NCI-H2196 (cell line): Measurements from ENCODE around the gene CDH4.
"Not testable (repeated sequence)": the region's sequence is repeated elsewhere in the genome, so short reads cannot be mapped to it uniquely, and the experiment has no call there.

Experiments used
- DNase-seq: peaks from one replicate; lab custom pipeline; 2025; ENCODE audit not compliant: unreplicated experiment; lab: John Stamatoyannopoulos, UW

Gene CDH4

GRCh38 chr20:61411743-61412142 lies 159.7 kb downstream of the CDH4 start:
- no peak for DNase-seq

- DNase-seq: no peak
Observed at GRCh38 chr20:61413752-61414151, 161.7 kb downstream of the CDH4 start.

DNA sequence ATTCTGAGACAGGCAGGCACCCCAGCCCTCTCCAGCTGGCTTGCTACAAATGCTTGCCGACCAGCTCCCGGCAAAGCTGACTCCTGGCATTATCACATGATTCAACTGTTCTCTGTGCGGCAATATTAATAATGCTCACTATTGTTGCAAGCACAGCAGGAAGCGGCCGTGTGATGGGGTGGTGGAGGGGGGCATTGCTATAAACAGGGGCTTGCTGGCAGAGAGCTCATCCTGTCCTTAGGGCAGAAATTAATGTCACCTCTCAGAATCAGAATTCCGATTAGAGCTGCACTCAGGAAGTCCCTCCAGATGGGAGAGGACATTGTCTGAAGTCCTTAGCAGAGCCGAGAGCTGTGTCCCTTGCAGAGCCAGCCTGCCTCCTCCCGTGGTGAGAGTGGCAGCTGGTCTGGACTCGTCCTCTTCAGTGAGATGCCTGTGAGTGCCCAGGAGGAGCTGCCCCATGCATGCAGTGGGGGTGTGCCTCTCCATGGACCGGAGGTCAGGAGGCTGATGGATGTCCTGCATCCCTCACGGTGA lies 162.5 kb downstream of the CDH4 start:
- no peak for DNase-seq

DNA sequence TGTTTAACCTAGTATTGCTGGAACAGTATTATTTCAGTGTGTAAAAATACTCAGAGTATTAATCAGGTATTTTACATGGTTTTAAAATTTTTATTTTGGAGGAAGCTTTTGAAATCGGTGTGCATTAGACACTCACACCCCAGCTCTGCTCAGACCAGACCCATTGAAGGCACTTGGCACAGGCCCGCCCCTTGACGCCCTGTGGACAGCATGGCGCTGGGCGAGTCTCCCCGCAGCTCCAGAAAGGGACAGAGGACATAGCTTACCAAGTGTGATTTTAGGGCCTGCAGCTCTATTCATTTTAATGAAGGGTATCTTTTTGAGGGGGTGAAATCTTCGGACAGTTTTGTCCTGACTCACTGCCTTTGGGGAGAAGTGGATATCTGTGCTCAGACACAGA lies 164.5 kb downstream of the CDH4 start:
- no peak for DNase-seq

GRCh38 chr20:61417221-61417941 lies 165.3 kb downstream of the CDH4 start:
- no peak for DNase-seq

GRCh38 chr20:61419010-61419409 lies 166.9 kb downstream of the CDH4 start:
- DNase-seq: no peak

GRCh38 chr20:61419501-61419900 lies 167.4 kb downstream of the CDH4 start:
- no peak for DNase-seq

GRCh38 chr20:61420056-61420455 lies 168.0 kb downstream of the CDH4 start:
- DNase-seq: no peak

- DNase-seq: no peak
Observed at GRCh38 chr20:61420781-61421180, 168.7 kb downstream of the CDH4 start.

DNA sequence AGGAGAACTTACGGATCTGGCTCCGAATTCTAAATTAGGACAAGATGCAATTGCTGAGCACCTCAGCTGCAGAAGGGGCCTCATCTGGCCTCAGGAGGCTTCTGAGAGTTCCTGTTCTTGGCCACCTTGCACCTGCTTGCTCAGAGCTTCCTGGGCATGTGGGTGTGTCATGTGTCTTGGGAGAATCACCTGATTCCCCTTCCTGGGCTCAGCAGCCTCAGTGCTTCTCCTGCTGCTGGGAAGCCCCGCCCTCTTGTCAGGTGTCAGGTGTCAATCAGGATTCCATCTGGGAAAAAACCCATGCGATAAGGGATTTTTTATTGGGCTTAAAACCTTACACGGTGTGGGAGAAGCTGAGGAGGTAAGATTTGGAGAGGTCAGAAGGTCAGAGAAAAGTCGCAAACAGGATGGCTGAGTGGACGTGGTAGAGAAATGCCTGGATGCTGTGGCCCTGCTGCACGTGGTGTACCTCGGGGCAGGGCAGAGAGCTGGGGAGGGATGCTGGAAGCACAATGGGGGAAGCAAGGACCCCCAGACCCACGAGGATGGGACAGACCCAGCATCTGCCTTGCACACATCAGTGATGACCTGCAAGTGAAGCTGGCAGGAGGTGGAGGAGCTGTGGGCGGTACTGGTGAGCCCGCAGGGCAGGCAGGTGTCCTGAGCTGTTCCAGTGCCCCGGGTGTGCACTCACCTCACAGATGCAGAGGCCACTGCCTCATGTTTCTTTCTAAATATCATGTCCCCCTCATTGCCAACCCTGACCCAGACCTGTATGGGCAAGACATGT lies 170.8 kb downstream of the CDH4 start:
- DNase-seq: no peak

- DNase-seq: no peak
Observed at GRCh38 chr20:61424011-61424627, 172.1 kb downstream of the CDH4 start.

DNA sequence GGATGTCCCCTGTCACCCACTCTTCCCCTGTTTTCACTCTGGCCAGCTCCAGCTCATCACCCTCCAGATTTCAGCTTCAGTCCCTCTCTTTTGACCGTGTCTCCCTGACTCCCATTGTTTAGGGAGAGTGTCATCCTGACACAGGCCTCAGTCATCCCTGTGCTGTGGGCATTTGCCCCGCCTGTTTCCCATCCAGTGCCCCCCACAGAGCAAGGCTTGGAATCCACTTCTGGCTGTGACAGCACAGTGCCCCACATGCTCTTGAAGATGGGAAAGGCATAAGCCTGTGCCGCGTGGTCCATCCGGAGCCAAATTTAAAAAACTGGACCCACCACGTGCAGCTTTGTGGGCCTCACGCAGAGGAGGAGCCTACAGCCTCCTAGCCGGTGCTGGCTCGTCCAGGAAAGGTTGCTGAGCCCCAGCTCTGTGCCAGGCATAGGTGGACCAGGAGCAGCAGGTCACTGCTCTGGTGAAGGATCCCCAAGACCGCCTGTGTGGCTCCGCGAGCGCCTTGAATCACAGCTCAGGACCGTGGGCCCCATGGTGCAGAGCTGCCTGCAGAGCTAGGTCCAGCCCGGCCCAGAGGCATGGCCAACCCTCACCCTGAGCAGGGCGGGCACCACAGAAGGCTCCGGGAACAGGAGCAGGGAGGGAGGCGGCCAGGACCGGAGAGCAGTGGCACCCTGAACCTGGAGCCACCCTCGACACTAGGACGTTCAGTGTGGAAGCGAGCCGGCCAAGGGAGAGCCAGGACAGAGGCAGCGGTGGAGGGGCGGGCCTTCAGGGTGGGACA lies 172.8 kb downstream of the CDH4 start:
- DNase-seq: no peak

- DNase-seq: not testable (repeated sequence)
Observed at GRCh38 chr20:61425541-61425991, 173.5 kb downstream of the CDH4 start.

DNA sequence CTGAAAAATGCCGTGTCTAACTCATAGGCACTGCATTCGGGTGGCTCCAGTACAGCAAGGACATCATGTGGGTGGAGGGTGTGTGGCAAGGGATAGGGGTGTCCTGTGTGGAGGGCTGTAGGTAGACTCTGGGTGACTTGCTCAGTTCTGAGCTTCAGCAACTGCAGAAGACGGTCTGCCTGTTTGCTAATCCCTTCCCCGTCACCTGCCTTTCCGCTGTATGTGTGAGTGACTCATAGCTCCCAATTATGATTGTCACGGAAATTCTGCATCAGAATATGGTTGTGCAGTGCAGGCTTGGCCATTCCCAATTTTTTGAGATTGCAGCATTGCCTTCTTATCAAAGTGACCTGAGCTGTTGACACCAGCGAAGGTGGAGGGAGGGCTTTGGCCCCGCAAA lies 174.3 kb downstream of the CDH4 start:
- DNase-seq: no peak

DNA sequence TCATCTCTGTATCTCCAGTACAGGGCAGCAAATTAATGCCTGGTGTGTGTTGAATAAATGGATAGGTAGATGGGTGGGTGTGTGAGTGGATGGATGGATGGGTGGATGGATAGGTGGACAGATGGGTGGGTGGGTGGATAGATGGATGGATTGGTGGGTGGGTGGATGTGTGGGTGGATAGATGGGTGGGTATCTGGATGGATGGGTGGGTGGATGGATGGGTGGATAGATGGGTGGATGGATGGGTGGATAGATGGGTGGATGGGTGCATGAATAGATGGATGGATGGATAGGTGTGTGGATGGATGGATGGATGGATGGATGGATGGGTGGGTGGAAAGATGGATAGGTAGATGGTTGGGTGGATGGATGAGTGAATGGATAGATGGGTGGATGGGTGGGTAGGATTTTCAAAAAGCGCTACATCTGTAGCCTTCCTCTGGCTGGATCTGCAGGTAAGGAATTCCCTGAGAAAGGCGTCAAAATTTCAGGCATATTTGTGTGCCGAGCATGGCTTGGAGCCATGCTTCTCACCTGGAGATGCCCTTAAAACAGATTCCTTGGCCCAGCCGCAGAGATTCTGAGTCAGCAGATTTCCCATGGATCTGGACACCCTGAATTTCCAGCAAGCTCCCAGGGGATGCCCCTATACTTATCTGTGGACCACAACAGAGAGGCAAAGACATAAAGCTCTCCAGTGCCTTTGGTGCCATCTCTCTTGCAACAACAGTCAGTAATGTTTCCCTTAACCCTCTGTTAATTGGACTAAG lies 177.6 kb downstream of the CDH4 start:
- DNase-seq: no peak

DNA sequence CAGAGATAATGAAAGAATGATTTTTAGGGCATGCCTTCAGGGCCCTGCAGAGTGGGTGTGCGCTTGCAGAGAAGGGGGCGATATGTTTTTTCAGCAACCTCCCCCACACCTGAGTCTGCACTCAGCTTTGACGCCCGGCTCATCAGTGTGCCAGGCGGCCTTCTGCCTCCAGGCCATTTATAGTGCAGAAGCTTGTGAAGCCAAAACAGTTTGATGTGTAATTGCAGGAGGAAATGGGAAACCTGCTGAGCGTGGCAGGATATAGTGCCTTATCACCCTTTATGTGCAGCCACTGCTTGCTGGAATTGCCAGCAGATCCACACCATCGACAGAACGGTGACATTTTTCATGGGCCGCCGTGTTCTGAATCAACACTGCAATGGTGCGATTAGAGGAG lies 178.2 kb downstream of the CDH4 start:
- no peak for DNase-seq

DNA sequence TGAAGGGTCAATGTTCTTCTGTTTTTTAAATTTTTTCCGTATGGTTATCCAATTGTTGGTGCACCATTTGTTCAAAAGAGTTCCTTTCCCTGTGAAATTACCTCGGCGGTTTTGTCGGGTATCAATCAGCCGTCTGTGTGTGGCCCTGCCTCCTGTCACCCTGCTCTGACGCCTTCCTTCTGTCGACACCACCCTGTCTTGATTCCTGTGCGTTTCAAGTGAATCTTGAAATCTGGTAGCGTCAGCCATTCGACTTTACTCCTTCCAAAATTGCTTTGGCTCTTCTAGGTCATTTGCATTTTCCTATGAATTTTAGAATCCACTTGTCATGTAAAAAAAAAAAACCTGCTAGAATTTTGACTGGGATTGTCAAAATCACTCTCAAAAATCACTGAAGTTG lies 181.1 kb downstream of the CDH4 start:
- DNase-seq: no peak

GRCh38 chr20:61433816-61434215 lies 181.8 kb downstream of the CDH4 start:
- no peak for DNase-seq

DNA sequence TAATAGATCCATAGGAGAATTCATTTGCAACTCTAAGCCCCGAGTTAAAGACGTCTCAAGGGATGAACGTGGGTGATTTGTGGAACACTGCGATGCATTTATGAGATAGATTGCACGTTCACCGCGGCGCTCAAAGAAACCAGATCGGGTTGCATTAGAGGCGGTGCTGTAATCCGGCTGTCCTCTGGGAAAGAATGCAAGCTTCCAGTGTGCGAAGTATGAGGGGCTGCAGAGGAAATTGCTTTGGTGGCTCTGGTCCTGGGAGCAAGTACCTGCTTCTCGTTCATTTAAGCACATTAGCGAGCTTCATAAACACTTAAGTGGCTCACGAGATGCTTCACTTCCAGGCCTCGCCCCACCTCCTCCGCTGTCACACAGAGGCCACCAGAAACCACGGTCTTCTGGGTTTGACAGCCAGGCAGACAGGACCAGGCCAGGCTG lies 182.3 kb downstream of the CDH4 start:
- DNase-seq: no peak

DNA sequence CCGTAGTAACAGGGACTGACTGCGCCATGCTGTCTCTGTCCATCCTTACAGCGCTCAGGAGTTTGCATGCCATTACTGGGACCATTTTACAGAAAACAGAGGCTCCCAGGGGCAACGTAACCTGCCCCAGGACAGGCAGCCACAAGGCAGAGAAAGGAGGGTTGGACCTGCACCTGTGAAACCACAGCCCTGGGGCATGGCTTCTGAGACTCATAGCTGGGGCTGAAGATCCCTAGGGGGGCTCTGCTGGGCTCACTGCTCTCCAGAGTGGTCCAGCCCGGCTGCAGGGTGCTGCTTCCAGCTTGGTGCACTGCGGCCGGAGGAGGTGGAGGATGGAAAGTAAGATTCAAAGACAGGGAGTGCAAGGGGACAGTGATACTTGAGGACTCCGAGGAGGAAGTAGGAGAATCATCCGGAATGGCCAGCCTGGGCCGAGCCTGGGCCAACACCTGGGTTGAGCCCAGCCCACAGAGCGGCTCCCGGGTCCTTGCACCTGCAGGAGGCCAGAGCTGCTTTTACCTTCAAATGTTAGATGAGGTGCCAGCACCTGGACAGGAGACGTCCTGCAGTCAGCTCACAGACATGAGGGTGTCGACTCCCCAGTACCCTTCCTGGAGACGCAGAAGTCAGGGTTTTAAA lies 183.2 kb downstream of the CDH4 start:
- no peak for DNase-seq
